MV-4-11 (cell line): ENCODE measurements around the gene RGL4.
A peak's percentile ranks its signal among the peaks of the same experiment; 100 is the strongest.

Experiments
- DNase-seq: peaks from one replicate; lab custom pipeline; 2025; lab: John Stamatoyannopoulos, UW

RGL4 gene

GRCh38 chr22:23678133-23678532, 12.7 kb upstream of the RGL4 start:
- no peak for DNase-seq

- no peak for DNase-seq
Measured at GRCh38 chr22:23681026-23681809, 9.6 kb upstream of the RGL4 start.

GRCh38 chr22:23682077-23682476, 8.7 kb upstream of the RGL4 start:
- no peak for DNase-seq

GRCh38 chr22:23682827-23683355, 7.9 kb upstream of the RGL4 start:
- no peak for DNase-seq

- DNase-seq: no peak
Measured at GRCh38 chr22:23683545-23683944, 7.3 kb upstream of the RGL4 start.

- no peak for DNase-seq
Measured at GRCh38 chr22:23684026-23684425, 6.8 kb upstream of the RGL4 start.

- no peak for DNase-seq
Measured at GRCh38 chr22:23684561-23685031, 6.2 kb upstream of the RGL4 start.

GRCh38 chr22:23685205-23685784, 5.5 kb upstream of the RGL4 start:
- no peak for DNase-seq

GRCh38 chr22:23686416-23687024, 4.3 kb upstream of the RGL4 start:
- no peak for DNase-seq

- DNase-seq: no peak
Measured at GRCh38 chr22:23688121-23688520, 2.7 kb upstream of the RGL4 start.

- no peak for DNase-seq
Measured at GRCh38 chr22:23688571-23688970, 2.2 kb upstream of the RGL4 start.

GRCh38 chr22:23689414-23689813, 1.4 kb upstream of the RGL4 start:
- no peak for DNase-seq

- DNase-seq: no peak
Measured at GRCh38 chr22:23691748-23692423, 1.1 kb downstream of the RGL4 start.

GRCh38 chr22:23692598-23693291, 1.9 kb downstream of the RGL4 start:
- DNase-seq: no peak

GRCh38 chr22:23693979-23694680, 3.3 kb downstream of the RGL4 start:
- no peak for DNase-seq

- DNase-seq: no peak
Measured at GRCh38 chr22:23695141-23695540, 4.3 kb downstream of the RGL4 start.

GRCh38 chr22:23695571-23696325, 4.9 kb downstream of the RGL4 start:
- no peak for DNase-seq

GRCh38 chr22:23696326-23696851, 5.6 kb downstream of the RGL4 start:
- peak; percentile 88 for DNase-seq

- no peak for DNase-seq
Measured at GRCh38 chr22:23697031-23697970, 6.5 kb downstream of the RGL4 start.
